Measurements from ENCODE around the gene PRKAR1B. TPM values are rescaled to one million over a fixed set of nuclear protein-coding genes. Genes with fewer than 3 reads are reported as not detected.
A peak's percentile ranks its signal among the peaks of the same experiment; 100 is the strongest.

PRKAR1B gene
- total RNA-seq, 1 experiment from 2014 or later: 43.3 TPM

DNA sequence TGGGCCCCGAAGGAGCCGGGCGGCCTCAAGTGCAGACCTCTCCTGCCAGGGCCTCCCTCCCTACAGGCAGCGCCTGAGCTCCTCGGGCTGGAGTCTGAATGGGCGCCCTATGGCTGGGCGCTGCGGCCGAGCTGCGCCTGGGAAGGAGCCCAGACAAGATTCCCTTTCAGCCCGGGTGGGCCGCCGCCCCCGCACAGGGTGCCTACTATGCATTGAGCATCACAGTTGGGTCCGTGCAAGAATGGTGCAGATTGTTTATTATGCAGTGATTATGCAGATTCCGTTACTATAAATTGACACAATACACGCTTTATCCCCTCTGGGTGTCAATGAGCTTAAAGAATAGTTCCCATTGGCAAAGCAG is 130.3 kb downstream of the PRKAR1B start:
- H3K79me2 ChIP-seq (ENCODE audit: insufficient read depth, low read length): no peaks in the 10 kb centered on the region
- H3K14ac ChIP-seq (ENCODE audit: insufficient read depth, low read length): no peak overlapping the region
- no peak overlapping the region for H3K9ac ChIP-seq (ENCODE audit: extremely low read depth, insufficient read length, low read length)
- H2AK5ac ChIP-seq (ENCODE audit: insufficient read length, low read length): no peak overlapping the region
- H3K4me3 Mint-ChIP-seq: no peak overlapping the region
- no peak overlapping the region for H2AFZ ChIP-seq (ENCODE audit: low read length)
- no peak overlapping the region for H3K4me2 ChIP-seq (ENCODE audit: insufficient read depth, insufficient read length, low read length)
- no peaks in the 10 kb centered on the region for H3K79me1 ChIP-seq (ENCODE audit: insufficient read depth, low read depth, low read length, poor library complexity, severe bottlenecking)
- no peak overlapping the region for H2BK15ac ChIP-seq (ENCODE audit: low read depth, low read length)
- no peaks in the 10 kb centered on the region for H3K27me3 ChIP-seq (ENCODE audit: insufficient read depth, low read length)
- no CpG with 5 or more reads among the region's 17 CpGs for WGBS (ENCODE audit: extremely low coverage, insufficient read length, low lambda C conversion rate)
- H2BK20ac ChIP-seq (ENCODE audit: low read depth, low read length, poor library complexity, severe bottlenecking): no peak overlapping the region
- no peak for DNase-seq
- no peaks in the 10 kb centered on the region for H3K4me1 ChIP-seq (ENCODE audit: insufficient read depth, low read length)
- no peaks in the 10 kb centered on the region for H3K9me3 ChIP-seq (ENCODE audit: control insufficient read depth, low read depth, low read length)
- no peak overlapping the region for H3T11ph ChIP-seq (ENCODE audit: low read length)
- H4K91ac ChIP-seq (ENCODE audit: insufficient read length, low read depth, low read length): no peak overlapping the region
- no peaks in the 10 kb centered on the region for H3K9me3 Mint-ChIP-seq
- no peak overlapping the region for H3K4ac ChIP-seq (ENCODE audit: low read depth, low read length)
- no peaks in the 10 kb centered on the region for H3K23me2 ChIP-seq (ENCODE audit: insufficient read length, low read depth, low read length, poor library complexity, severe bottlenecking)
- no peak for TF ChIP-seq CTCF (conservative IDR thresholded peaks at IDR 0.05)
- H2BK5ac ChIP-seq (ENCODE audit: insufficient read length, low read length): no peak overlapping the region
- H2BK120ac ChIP-seq (ENCODE audit: low read depth, low read length, poor library complexity, severe bottlenecking): no peak overlapping the region
- H3K27me3 Mint-ChIP-seq (ENCODE audit: low read depth): no peaks in the 10 kb centered on the region
- H3K23ac ChIP-seq (ENCODE audit: insufficient read length, low read depth, low read length): no peak overlapping the region
- peak overlapping the region in 1 of 3 experiments; percentile 81; a peak in 1 of 7 replicates for H3K27ac Mint-ChIP-seq
- no peak overlapping the region for H2BK12ac ChIP-seq (ENCODE audit: insufficient read length, low read depth, low read length)
- H3K4me1 Mint-ChIP-seq: peaks cover 2 to 9% of the 10 kb centered on the region in 2 experiments; a peak in 2 of 4 replicates
- H3K36me3 Mint-ChIP-seq (ENCODE audit: insufficient read depth in 1 of 3, low read depth in 3 of 3): peaks cover 3 to 8% (median 7%) of the 10 kb centered on the region in 3 experiments
- H4K20me1 ChIP-seq (ENCODE audit: control insufficient read depth, insufficient read depth, insufficient read length): no peaks in the 10 kb centered on the region
- no peak overlapping the region for H3K56ac ChIP-seq (ENCODE audit: insufficient read length, low read depth, low read length)
- H3K27ac ChIP-seq (ENCODE audit: insufficient read length, low read depth, low read length): no peak overlapping the region
- no peak overlapping the region for H4K5ac ChIP-seq (ENCODE audit: insufficient read length, low read depth, low read length)
- no peak overlapping the region for H4K8ac ChIP-seq (replicated peaks; ENCODE audit: insufficient read length, low read depth, low read length)
- no peak overlapping the region for H3K18ac ChIP-seq (ENCODE audit: insufficient read length, low read depth, low read length)
